Brain pericyte (primary cell): ENCODE results near the gene EPHA7.

Source experiments
- DNase-seq: peaks from one replicate; pipeline ENCODE4 v3.0.0-alpha.2; 2012; ENCODE audit warnings: low read depth, low spot score

Gene EPHA7

GRCh38 chr6:93248631-93249030 is 170.7 kb downstream of the EPHA7 start:
- DNase-seq, result no peak

GRCh38 chr6:93243231-93243778 is 176.1 kb downstream of the EPHA7 start:
- no peak for DNase-seq

- DNase-seq, result no peak
Measured at GRCh38 chr6:93242049-93242448, 177.3 kb downstream of the EPHA7 start.

GRCh38 chr6:93238632-93239031 is 180.7 kb downstream of the EPHA7 start:
- no peak for DNase-seq

- no peak for DNase-seq
Measured at GRCh38 chr6:93235775-93236174, 183.6 kb downstream of the EPHA7 start.

- no peak for DNase-seq
Measured at GRCh38 chr6:93226822-93227221, 192.5 kb downstream of the EPHA7 start.

- no peak for DNase-seq
Measured at GRCh38 chr6:93222071-93222851, 197.1 kb downstream of the EPHA7 start.

GRCh38 chr6:93219447-93219846 is 199.9 kb downstream of the EPHA7 start:
- no peak for DNase-seq

GRCh38 chr6:93218096-93218495 is 201.3 kb downstream of the EPHA7 start:
- DNase-seq, result no peak

GRCh38 chr6:93213028-93213427 is 206.3 kb downstream of the EPHA7 start:
- DNase-seq, result no peak

- no peak for DNase-seq
Measured at GRCh38 chr6:93210908-93211307, 208.5 kb downstream of the EPHA7 start.

- no peak for DNase-seq
Measured at GRCh38 chr6:93209358-93209757, 210.0 kb downstream of the EPHA7 start.

- no peak for DNase-seq
Measured at GRCh38 chr6:93196406-93196970, 222.9 kb downstream of the EPHA7 start.

GRCh38 chr6:93194480-93194879 is 224.9 kb downstream of the EPHA7 start:
- DNase-seq, result no peak

GRCh38 chr6:93193868-93194267 is 225.5 kb downstream of the EPHA7 start:
- no peak for DNase-seq
